Fibroblast of peridontal ligament (primary cell): Measurements from ENCODE around the gene BAK1.
A peak's percentile ranks its signal among the peaks of the same experiment; 100 is the strongest.

Experiments
- DNase-seq: peaks from one replicate; pipeline ENCODE4 v3.0.0-alpha.2; 2010; ENCODE audit errors: extremely low read depth

BAK1 gene

DNA sequence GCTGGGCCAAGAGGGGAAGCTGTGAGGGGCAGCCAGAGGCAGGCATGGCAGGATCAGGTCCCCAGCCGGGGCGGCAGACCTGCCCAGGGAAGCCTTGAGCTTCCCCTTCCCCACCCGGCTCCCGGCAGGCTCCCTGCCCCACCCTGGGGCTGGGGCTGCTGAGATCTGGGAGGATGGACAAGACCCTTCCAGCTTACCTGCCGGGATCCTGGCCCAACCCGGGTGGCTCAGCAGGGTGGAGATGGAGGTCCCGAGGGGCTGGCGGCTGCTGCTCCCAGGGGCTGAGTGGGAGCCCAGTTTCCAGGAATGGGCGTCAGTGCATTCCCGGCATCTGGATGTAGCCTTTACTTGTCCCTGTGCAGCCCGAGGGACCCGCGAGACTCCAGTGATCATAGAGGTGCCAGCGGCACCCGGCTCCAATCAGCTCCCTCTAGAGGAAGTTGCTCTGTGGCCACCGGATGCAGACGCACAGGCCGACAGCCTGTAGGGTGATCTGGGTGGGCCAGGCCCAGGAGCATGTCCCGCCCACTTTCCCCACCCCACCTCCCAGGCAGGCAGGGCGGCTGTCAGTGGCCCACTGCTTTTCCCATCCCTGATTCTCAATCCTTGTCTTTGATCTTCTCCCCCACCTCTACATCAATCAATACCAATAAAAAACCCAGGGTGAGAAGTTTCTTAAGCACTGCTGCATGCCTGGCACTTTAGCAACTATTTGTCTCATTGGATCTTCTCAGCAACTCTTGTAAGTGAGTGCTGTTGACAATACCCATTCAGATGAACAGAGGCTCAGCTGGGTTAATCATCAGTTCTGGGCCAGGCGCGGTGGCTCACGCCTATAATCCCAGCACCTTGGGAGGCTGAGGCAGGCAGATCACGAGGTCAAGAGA, at the start of gene BAK1:
BAK1 (minus strand) TSS at position 449 of the 887 bp plus-strand sequence. CDS start 2,672 bp downstream, outside the sequence.
- DNase-seq: peak; percentile 81

DNA sequence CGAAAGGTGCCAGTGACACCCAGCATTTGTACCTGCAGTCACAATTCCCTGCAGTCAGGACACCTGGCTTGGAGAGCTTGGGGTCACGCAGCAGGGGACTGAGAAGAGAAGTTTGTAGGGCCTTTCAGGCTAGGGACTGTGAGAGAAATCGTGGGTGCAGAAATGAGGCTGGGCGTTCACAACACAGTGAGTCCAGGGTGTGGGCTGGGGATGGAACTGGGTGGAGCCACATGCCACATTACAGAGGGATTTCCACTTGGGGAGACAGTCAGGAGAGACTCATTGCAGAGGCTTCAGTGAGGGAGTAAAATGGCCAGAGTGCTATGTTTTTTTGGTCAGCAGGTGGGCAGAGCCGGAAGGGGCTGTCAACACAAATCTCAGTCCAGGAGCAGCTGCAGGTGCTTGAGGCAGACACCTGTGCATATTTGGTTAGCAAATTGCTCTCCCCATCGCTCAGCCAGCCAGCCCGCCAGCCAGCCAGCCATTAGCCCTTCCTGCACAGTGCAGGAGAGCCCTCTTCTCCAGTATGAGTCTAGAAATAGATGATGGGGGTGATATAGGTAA, 48.4 kb upstream of the BAK1 start:
- DNase-seq: no peak

DNA sequence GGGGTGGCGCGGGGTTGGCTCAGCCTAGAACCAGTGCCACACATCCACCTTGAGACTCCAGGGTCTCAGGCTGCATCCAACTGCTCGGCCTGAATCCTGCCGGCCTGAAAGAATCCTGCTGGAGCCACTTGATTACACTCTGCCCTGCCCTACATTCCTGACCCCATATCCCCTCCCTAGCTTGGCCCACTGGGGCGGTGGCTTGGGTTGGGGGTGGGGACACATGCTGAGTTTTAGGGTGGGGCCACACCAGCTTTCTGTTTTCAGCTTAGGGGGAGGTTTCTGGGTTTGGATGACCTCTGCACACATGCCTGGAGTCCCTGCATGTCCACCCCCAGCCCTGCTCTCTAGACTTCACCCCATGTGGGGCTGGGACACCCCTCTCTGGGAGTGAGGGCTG, 47.8 kb upstream of the BAK1 start:
- no peak for DNase-seq

DNA sequence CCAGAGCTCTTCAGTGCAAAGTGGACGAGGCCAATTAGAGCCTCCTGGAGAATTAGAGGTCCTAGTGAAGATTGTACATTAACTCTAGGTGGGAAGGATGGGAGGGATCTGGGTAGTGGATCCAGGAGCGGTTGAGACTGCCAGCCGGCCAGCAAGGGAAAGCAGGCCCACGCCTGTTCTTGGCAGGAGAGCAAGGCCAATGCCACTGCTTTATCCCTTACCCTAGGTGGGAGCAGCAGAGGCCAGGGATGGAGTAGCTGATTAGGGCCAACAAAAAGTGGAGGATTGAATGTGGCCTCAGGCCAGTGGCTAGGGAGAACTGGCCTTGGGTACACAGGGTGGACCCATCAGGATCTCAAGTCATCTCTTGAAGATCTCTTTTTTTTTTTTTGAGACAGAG, 44.8 kb upstream of the BAK1 start:
- no peak for DNase-seq

DNA sequence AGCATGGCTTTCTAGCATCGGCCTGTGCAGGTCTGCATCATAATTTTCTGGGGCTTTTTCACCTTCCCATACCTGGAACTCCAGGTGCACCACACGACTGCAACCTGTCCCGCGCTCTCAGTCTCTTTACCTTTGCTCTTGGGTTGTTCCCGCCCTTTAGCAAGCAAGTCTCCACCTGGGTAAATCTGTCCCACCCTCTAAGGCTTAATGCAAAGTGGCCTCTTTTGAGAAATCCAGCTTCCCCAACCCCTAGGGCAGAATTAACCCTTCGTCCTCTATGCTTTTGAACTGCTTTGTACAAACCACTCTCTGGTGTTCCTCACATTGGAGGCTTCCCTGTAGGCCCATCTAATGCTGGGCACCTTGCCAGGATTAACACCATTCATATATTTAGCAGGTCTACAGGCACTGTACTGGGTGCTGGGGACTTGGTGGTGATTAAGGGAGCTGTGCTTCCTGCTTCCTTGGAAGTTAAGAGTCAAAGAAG, 43.9 kb upstream of the BAK1 start:
- no peak for DNase-seq

DNA sequence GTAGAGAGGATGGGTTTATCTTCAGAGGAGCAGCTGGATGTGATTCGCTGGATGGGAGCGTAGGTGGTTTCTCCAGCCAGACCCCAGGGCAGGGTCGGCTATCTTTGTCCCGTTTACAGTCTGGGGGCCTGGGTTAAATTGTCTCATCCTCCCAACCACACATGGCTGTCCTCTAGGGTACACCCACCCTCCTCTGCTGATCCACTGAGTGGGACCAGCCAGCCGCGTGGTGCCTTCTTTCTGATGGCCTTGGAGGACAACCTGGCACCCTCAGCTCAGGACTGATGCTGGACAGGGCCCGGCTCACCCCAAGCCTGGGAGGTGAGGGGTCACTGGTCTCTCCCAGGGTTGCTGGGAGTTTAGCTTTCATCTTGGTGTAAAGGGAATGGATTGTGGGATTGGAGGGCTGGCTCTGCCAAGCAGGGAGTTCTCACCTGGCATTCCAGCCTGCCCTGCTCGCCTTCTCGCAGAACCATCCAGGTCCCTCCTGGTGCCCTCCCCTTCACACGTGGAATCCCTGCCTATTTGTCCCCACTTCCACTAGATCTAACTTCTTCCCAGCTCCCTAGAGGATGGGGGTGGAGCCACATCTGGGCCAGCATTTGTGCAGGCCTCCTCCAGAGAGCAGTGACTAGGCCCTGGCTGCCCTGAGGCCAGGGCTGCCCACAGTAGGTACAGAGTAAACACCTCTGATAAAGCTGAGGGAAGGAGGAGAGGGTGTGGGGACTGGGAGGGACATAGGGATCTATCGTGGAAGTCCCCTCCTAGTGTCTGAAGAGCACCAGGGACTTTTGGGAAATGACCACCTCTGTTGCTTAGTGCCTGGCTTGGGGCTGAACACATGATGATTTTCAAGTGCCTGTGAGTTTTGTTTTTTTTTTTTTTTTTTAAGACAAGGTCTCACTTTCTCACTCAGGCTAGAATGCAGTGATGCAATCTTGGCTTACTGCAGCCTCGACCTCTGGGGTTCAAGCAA, 42.7 kb upstream of the BAK1 start:
- no peak for DNase-seq

DNA sequence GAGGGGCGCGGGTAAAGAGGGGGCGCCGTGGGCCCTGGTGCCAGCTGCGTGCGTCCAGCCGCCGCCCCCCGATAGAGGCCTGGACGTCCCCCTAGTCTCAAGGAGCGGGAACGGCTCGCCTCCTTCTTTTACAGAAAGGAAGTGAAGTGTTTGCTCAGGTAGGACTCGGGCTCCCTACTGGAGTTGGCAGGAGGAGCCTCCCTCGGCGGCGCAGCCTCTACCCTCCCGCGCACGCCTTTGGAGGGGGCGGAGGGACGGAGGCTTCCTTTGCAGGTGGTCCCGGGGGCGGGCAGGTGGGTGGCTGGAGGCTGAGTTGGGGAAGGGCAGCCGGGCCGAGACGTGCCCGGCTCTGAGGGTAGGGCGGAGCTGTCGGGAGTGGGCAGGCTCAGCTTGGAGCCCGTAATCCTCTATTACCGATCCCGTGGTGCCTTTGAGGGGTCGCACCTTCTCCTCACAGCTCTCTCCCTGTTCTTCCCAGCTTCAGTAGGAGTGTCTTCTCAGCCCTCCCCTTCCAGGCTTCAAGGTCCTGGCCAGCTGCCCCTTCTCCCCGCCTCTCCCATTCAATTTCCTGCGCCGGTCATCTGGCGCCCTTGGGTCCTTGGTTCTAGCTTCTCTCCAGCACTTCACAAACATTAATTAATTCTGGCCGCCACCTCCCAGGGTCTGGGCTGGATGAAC, 41.8 kb upstream of the BAK1 start:
- DNase-seq: no peak

DNA sequence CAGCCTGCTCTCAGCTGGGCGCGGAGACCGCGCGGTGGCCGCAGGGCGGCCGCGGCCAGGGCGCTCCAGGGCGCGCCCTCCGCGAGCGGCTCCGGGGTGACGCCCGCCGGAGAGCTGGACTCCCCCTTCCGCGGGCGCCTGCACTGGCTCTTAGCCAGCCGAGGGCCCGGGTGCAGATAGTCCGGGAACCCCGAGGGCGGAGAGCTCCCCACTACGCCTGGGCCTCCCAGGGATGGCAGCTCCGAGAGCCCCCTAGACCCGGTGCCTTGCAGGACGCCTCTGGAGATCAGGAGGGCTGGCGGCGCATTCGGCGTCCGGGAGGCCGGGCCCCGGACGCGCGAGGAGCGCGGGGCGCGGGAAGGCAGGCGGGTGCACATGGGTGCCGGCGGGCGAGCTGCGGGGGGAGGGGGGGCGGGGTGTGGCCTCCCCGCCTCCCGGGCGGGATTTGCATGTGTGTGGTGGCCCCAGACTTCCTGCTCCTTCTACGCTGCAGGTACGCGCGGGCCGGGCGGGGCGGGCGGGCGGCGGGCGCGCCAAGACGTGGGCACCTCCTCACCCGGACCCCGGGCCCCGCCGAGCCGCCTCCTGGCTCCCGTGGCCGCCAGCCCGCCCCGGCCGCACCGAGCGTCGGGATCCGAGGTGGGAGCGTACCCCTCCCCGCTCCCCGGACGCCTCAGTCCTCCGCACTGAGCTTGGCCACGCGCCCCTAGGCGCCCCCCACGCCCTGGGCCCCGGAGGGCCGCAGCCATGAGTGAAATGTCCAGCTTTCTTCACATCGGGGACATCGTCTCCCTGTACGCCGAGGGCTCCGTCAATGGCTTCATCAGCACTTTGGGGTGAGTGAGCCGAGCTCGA, 41.0 kb upstream of the BAK1 start, which contains the start of gene ITPR3:
ITPR3 (plus strand) TSS at position 467 of the 855 bp plus-strand sequence; CDS start at position 748, 281 bp downstream.
- DNase-seq: no peak

DNA sequence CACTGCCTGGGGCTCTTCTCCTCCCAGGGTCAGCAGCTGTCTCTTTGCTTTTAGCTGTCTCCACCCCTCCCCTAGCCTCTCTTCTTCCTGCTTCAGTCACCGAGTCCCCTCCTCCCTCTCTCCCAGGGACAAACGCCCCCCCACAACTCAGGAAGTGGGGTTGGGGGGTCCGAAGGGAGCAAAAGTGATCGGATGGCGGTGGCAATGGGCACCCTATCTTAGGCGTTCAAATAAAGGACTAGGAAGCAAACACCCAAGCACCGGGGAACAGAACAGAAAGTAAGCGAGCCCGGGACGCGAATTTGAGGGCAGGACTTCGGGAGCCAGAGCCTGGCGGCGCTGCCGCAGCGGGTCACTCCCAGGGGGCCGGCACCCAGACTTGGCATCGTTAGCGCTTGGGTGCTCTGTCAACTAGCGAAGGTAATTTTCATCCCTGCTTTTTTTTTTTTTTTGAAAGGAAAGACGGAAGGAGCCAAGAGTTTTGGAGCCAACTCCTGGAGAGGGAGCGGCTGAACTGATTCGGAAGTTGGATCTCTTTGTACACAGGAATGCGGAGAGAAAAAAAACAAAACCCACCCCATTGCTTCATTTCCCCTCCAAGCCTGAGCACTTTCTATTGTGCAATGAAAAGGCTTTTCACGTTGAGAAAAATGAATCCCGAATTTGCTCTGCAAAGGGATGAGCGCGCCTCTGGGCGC, 40.2 kb upstream of the BAK1 start:
- peak; percentile 75 for DNase-seq

DNA sequence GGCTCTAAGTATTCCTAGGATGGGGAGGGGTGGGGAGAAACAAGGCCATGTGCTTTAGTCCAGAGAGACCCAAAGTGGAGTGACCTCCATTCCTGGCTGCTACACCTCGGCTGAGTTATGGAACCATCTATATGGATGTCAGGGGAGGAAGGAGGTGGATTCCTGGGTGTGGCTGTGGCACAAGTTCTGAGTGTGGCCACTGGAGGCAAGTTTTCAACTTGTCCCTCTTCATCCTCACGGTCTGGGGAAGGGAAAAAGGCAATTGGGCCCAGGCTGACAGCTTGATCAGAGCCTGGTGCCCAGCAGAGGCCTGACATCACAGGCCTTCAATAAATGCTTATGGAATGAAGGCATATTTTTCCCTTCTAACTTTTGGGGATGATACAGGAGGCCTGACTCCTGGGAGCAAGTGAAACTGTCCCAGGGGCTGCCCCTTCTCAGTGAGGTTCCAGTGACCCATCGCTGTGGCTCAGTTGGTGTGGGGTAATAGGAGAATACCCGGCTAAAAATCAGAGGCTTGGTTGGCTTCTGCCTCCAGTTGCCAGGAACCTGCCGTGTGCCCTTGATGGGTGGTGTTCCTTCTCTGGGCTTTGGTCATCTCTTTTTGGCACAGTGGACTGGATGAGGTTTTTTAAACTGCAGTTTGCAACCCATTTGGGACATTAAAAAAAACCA, 39.2 kb upstream of the BAK1 start:
- no peak for DNase-seq

DNA sequence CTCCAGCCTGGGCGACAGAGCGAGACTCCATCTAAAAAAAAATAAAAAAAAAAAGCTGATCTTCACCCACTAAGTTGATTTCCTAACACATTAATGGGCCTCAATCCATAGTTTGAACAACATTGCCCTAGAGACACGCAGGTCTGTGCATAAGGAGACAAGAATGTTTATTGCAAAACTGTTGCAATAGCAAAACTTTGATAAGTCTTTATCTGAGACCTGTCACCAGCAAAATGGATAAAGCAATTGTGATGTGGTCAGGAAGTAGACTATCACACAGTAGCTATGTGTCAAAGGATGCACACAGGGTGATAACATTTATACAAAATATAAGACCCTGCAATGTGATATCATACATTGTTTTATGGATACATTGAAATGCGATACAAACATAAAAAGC, 36.8 kb upstream of the BAK1 start:
- DNase-seq: no peak

DNA sequence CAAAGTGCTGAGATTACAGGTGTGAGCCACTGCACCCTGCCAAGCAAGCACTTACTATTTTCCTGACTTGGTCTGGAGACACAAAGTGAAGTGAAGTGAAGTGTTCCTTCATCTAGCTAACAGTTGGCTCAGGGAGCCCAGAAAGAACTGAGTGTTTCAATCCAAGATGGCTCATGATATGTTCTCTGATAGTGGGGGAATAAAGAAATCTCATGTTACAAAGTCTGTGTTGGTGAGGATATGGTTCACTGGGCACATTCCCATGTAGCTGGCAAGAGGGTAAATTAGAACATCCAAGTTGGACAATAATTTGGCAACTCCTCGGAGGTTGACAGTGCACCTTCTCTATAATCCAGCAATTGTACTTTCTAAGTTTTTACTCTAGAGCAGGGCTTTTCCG, 36.0 kb upstream of the BAK1 start:
- no peak for DNase-seq

DNA sequence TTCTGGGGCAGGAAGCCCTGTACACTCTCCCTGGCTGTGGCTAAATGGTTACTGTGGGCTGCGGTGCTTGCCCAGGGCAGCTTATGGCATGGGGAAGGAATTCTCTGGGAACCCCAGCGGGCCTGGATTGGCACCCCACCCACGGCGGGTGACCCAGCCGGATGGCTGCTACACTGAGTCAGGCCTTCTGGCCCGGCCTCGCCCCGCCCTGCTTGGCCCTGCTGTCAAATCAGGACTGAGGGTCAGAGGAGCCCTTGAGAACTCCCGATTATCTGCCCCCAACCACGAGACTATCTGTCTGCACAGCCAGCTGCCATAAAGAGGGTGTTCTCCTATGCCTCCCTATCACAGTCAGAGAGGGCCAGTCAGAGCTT, 33.7 kb upstream of the BAK1 start:
- DNase-seq: peak; percentile 82

DNA sequence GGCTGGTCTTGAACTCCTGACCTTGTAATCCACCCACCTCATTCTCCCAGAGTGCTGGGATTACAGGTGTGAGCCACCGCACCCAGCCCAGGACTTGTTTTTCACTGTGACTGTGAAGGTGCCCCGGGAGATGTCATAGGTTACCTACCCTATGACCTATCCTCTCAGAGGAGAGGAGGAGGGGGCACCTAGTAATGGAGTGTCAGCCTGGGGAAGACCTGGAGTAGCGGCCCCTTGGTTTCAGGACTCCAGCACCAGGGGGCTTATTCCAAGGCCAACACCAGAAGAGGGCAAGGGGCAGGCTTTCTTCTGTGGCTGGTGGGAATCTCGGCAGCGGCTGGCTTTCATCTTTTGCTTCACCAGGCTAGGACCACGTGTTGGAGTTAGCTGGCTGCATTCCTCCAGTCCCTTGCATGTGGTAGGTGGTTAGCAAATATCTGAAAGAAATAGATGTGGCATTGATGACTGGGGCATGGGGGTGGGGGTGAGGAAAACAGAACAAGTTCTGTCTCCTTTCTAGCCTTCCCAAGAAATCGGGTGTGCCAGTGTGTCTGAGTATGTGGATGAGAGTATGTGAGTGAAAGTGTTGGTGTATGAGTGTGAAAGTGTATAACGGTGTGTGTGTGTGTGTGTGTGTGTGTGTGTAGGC, 33.2 kb upstream of the BAK1 start:
- peak; percentile 85 for DNase-seq

DNA sequence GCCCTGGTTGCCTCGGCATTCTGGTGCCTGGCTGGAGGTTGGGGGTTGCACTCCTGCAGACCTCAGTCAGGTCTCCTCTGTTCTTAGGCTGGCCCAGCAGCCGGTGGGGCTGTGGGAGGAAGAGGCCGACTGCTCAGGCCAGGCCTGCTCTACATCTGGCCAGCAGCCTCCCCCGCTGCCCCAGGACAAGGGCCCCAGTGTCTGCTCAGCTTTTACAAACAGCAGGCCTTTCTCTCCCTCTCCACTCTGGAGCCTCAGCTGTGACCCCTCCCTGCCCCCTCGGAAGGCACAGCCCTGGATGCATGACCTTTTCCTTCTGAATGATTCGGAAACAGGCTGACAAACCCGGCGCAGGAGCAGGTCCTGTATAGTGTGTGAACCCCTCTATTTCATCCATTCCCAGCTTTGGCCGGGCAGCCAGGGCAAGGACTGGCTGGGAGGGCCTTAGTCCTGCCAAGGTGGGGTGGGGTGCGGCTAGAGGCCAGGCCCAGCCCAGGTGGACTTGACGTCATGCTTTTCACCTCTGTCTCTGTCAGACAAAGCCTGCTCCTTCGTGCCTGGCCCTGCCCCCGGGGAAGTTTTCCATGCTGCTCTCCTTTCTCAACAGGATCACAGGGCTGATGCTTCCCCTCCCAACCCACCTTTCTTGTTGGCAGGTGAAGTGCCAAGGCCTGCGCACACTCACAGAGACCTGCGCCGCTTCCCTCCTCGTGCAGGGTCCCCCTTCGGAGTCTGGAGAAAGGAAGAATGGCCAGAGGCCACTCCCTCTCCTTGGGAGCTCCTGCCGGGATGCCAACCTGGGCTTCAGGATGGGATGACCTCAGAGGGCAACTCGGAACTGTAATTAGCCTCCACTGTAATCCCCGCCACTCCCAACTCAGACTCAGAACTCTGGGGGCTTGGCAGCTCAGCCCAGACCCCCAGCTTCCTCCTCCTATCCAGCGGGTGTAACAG, 31.0 kb upstream of the BAK1 start:
- no peak for DNase-seq

DNA sequence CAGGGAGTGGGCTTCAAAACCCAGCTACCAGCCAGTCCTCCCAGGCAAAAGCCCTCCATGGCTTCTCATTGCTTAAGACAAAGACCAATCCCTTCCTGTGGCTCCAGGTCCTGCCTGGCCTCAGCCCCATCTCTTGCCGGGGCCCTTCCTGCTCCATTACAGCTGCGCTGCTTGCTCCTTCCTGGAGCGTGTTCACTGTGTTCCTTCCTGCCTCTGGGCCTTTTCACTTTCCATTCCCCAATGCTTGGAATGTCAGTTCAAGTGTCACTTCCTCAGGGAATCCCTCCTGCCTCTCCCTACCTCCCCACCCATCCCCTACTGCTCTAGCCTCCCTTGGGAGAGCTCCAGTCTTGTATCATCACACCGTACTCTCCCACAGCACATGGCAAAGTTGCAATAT, 30.0 kb upstream of the BAK1 start:
- DNase-seq: no peak

DNA sequence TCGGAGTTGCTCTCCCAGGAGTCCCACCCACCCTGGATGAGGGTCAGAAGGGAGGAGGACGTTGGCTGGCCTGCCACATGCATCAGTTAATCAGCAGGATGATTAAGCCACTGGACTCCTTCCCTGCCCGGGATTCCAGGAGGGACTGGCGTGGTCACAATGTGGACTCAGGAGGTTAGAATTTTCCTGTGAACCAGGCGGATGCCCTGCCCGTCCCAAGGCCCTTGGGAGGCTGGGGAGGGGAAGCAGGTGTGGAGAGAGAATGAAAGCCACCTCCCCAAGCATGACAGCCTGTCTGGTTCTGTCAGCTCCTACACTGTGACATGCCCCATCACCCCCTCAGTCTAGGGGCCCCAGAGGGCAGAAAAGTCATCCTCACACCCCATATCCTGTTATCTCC, 29.5 kb upstream of the BAK1 start:
- DNase-seq: peak; percentile 76

DNA sequence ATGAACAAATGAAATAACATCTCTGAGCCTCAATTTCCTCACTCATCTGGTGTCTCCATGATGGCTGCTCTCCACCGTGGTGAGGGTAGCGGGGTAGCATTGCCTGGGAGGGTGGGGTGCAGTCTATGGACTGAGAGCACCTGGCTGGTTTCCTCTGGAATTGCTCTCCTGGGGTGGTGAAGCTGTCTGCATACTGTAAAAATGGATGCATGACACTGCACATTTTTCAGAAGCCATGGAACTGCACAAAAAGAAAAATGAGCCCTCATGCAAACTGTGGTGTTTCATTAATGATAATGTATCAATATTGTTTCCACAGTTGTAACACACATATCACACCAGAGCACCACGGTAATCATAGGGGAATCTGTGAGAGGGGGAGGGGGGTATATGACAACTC, 28.9 kb upstream of the BAK1 start:
- no peak for DNase-seq
